ENCODE measurements around the gene ARFGAP1.

The ARFGAP1 gene

DNA sequence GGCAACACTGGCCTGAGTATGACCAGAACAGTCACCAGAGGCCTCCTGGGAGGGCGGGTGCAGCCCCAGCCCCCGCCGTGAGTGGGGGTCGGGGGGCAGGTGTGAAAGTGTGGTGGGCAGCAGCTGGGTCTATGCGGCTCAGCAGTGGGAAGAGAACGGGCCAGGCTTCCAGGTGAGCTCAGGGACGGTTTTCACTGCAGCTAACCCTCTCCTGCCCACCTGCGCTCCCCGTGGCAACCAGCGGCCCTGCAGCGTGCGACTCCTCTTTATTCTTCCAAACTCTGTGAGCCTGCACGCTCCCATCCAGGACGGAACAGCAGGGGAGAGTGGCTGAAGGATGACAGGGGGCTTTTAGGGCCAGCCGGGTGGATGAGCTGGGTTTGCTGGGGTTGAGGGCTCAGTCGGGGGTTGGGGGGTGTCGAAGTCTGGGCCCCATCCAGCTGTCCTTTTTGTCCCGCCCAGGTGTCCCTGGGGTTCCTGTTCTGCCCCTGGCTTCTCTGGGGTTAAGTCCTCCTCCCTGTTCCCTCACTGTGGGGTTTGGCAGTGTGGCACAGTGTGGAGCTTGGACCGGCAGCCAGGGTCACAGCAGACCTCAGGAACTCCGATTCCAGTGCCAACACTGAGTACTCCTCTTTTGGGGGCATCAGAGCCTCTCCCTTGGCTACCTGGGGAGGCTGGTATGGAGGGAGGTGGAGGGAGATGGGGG lies 37.8 kb upstream of the ARFGAP1 start:
- intact Hi-C loops (cut with micrococcal nuclease): no loop called here
- Mint-ChIP-seq H3K27me3 (peaks cover 37% of the 10 kb centered on the region), H3K4me3 (no peak overlapping the region)

GRCh38 chr20:63235399-63235983 lies 37.1 kb upstream of the ARFGAP1 start, which contains the start of gene BIRC7:
BIRC7 (plus strand) TSS chr20:63235905; CDS start chr20:63236097, 192 bp downstream.
- Mint-ChIP-seq H3K4me1 (ENCODE audit: low read depth) (peaks cover 6% of the 10 kb centered on the region), H3K4me3 (no peak within 1 kb of the TSS), H3K27ac (no peak within 1 kb of the TSS), H3K27me3 (peaks cover 30% of the 10 kb centered on the region), H3K36me3 (ENCODE audit: low read depth) (no peaks in the 10 kb centered on the region), H3K9me3 (no peaks in the 10 kb centered on the region)
- intact Hi-C loops (cut with micrococcal nuclease): no loop called here

More for the DNA sequence above, 37.8 kb upstream of the ARFGAP1 start:
- H3K4me1 Mint-ChIP-seq (ENCODE audit: low read depth): peaks cover 6% of the 10 kb centered on the region
- no peaks in the 10 kb centered on the region for H3K36me3 Mint-ChIP-seq (ENCODE audit: low read depth)
- no peak overlapping the region for H3K27ac Mint-ChIP-seq
- no peaks in the 10 kb centered on the region for H3K9me3 Mint-ChIP-seq

DNA sequence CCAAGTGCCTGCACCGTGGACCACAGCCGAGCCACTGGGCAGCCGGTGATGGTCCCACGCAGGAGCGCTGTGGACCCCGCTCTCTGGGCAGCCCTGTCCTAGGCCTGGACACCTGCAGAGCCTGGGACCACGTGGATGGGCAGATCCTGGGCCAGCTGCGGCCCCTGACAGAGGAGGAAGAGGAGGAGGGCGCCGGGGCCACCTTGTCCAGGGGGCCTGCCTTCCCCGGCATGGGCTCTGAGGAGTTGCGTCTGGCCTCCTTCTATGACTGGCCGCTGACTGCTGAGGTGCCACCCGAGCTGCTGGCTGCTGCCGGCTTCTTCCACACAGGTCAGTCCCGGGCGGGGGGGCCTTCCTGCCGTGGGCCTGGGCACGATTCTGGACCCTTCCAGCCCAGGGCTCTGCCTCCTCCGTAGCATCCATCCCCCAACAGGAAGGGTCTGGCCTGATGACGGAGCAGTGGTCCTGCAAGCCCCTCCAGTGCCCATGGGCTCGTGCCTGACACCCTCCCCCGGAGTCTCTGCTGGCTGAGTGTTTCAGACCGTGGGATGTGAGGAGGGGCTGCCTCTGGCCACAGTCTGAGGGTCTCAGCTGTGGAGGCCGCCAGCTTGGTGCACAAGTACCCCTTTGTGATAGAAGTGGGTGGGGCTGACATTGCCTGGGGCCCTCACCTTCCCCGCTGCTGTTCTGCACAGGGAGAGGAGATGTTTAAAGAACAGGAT lies 36.3 kb upstream of the ARFGAP1 start:
- Mint-ChIP-seq H3K27me3 (peaks cover 23% of the 10 kb centered on the region), H3K4me3 (no peak overlapping the region), H3K27ac (no peak overlapping the region), H3K36me3 (ENCODE audit: low read depth) (no peaks in the 10 kb centered on the region), H3K9me3 (no peaks in the 10 kb centered on the region), H3K4me1 (ENCODE audit: low read depth) (peaks cover 6% of the 10 kb centered on the region)
- intact Hi-C loops (cut with micrococcal nuclease): no loop called here

DNA sequence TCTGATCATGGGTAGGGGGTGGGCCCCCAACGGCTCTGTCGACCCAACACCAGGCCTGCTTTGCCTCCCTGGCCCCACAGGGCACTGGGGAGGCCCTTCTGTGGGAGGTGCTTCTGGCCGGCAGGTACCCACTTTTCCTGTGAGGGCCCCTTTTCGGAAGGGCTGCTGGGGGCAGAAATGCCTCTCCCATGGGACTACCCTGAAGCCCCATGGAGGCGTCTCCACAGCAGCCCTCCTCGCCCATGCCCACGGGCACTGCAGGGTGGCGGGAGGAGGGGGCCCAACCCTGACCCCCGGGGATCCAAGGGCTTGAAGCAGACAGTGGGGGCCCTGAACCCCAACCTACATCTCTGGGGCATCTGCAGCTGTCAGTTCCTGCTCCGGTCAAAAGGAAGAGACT lies 34.6 kb upstream of the ARFGAP1 start:
- Mint-ChIP-seq H3K9me3 (no peaks in the 10 kb centered on the region), H3K4me1 (ENCODE audit: low read depth) (peaks cover 6% of the 10 kb centered on the region), H3K27me3 (peaks cover 6% of the 10 kb centered on the region), H3K4me3 (no peak overlapping the region), H3K27ac (no peak overlapping the region), H3K36me3 (ENCODE audit: low read depth) (no peaks in the 10 kb centered on the region)
- intact Hi-C loops (cut with micrococcal nuclease): no loop called here

- intact Hi-C loops (cut with micrococcal nuclease): no loop called here
- no peaks in the 10 kb centered on the region for H3K9me3 Mint-ChIP-seq
- no peaks in the 10 kb centered on the region for H3K36me3 Mint-ChIP-seq (ENCODE audit: low read depth)
- no peak overlapping the region for H3K27ac Mint-ChIP-seq
- peaks cover 6% of the 10 kb centered on the region for H3K4me1 Mint-ChIP-seq (ENCODE audit: low read depth)
- H3K27me3 Mint-ChIP-seq: peaks cover 6% of the 10 kb centered on the region
- H3K4me3 Mint-ChIP-seq: no peak overlapping the region
These were observed 34.0 kb upstream of the ARFGAP1 start for GRCh38 chr20:63238514-63239125.

DNA sequence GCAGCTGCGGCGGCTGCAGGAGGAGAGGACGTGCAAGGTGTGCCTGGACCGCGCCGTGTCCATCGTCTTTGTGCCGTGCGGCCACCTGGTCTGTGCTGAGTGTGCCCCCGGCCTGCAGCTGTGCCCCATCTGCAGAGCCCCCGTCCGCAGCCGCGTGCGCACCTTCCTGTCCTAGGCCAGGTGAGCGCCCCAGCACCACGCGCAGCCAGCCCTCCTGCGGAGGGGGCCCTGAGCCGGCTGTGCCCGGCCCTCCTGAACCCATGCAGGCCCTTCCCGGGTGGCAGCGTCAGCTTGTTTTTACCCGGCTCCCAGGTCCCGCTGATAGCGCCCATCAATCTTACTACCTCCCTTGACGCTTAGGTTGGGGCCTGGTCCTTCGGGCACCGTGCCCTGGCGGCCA lies 33.2 kb upstream of the ARFGAP1 start:
- intact Hi-C loops (cut with micrococcal nuclease): no loop called here
- H3K4me3 Mint-ChIP-seq: no peak overlapping the region
- H3K4me1 Mint-ChIP-seq (ENCODE audit: low read depth): peaks cover 6% of the 10 kb centered on the region
- H3K36me3 Mint-ChIP-seq (ENCODE audit: low read depth): no peaks in the 10 kb centered on the region
- no peaks in the 10 kb centered on the region for H3K27me3 Mint-ChIP-seq
- no peak overlapping the region for H3K27ac Mint-ChIP-seq
- no peaks in the 10 kb centered on the region for H3K9me3 Mint-ChIP-seq

- Mint-ChIP-seq H3K27ac (no peak overlapping the region), H3K9me3 (no peaks in the 10 kb centered on the region), H3K4me3 (no peak overlapping the region), H3K36me3 (ENCODE audit: low read depth) (no peaks in the 10 kb centered on the region), H3K27me3 (peaks cover 1% of the 10 kb centered on the region), H3K4me1 (ENCODE audit: low read depth) (peaks cover 6% of the 10 kb centered on the region)
- intact Hi-C loops (cut with micrococcal nuclease): no loop called here
These were observed 32.6 kb upstream of the ARFGAP1 start for GRCh38 chr20:63240004-63240403.

GRCh38 chr20:63241272-63241671 lies 31.3 kb upstream of the ARFGAP1 start:
- peaks cover 10% of the 10 kb centered on the region for H3K27me3 Mint-ChIP-seq
- H3K4me1 Mint-ChIP-seq (ENCODE audit: low read depth): no peaks in the 10 kb centered on the region
- no peak overlapping the region for H3K4me3 Mint-ChIP-seq
- no peaks in the 10 kb centered on the region for H3K36me3 Mint-ChIP-seq (ENCODE audit: low read depth)
- H3K27ac Mint-ChIP-seq: no peak overlapping the region
- intact Hi-C loops (cut with micrococcal nuclease): no loop called here
- no peaks in the 10 kb centered on the region for H3K9me3 Mint-ChIP-seq

DNA sequence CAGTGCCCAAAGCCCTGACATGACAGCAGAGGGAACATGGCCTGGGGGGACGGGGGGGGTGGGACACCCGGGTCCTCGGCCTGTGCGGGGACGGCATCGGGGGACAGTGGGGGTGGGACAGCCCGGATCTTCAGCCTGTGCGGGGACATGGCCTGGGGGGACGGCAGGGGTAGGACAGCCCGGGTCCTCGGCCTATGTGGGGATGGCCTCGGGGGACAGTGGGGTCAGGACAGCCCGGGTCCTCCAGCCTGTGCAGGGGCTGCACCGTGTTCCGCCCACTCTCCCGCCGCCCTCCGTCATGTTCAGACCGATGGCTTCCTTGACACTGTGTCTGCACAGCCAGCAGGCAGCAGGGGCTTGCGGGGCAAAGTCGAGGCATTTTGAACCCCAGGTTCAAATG lies 29.9 kb upstream of the ARFGAP1 start:
- Mint-ChIP-seq H3K4me1 (ENCODE audit: low read depth) (no peaks in the 10 kb centered on the region), H3K27ac (no peak overlapping the region), H3K27me3 (peaks cover 23% of the 10 kb centered on the region), H3K36me3 (ENCODE audit: low read depth) (no peaks in the 10 kb centered on the region), H3K4me3 (no peak overlapping the region), H3K9me3 (no peaks in the 10 kb centered on the region)
- intact Hi-C loops (cut with micrococcal nuclease): no loop called here

DNA sequence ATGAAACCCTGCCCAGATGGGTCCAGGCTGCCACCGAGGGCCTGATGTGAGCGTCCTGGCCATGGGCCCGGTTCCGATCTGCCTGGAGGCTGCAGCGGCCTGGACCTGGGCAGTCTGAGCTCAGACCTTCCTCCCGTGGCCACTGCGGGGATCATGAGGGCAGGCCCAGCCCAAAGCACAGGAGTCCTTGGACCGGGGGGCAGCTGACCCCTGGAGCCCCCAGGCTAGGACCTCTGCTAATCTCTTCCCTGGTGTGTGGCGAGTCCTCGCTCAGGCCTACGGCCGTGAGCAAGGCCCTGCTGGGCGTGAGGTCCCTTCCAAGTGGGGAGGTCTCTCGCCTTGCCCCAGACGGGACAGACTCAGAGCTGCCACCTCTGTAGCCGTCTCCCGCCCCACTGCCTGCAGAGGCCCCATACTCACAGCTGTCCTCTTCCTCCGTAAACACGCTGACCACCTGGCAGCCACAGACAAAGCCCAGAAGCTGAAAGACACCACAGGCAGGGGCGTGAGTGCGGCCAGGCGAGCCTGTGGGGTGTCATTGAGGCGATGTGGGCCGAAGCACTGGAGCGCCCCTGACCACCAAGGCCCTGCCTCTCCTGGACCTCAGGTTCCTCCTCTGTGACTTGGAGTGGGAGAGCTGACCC lies 28.9 kb upstream of the ARFGAP1 start:
- H3K27ac Mint-ChIP-seq: no peak overlapping the region
- intact Hi-C loops (cut with micrococcal nuclease): no loop called here
- H3K27me3 Mint-ChIP-seq: peaks cover 30% of the 10 kb centered on the region
- no peaks in the 10 kb centered on the region for H3K9me3 Mint-ChIP-seq
- H3K4me1 Mint-ChIP-seq (ENCODE audit: low read depth): no peaks in the 10 kb centered on the region
- no peaks in the 10 kb centered on the region for H3K36me3 Mint-ChIP-seq (ENCODE audit: low read depth)
- H3K4me3 Mint-ChIP-seq: no peak overlapping the region

DNA sequence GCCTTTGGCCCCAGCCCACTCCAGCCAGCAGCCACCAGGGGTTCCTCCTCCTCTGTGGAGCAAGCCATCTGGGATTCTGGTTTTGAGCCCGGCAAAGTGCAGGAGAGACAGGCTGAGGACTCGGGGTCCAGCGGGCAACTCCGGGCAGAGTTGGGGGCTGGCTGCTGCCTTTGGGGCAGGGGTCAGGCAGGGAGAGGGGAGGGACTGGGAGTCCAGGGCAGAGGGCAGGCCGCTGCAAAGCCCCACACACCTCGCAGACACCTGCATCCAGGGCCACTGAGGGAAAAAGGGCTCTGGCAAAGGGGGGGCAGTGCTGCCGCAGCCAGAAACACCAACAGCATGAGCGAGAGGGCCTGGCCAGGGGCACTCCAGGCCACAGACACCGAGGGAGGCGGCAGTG lies 28.1 kb upstream of the ARFGAP1 start:
- no peaks in the 10 kb centered on the region for H3K9me3 Mint-ChIP-seq
- H3K27ac Mint-ChIP-seq: no peak overlapping the region
- H3K4me3 Mint-ChIP-seq: no peak overlapping the region
- H3K4me1 Mint-ChIP-seq (ENCODE audit: low read depth): no peaks in the 10 kb centered on the region
- intact Hi-C loops (cut with micrococcal nuclease): no loop called here
- peaks cover 30% of the 10 kb centered on the region for H3K27me3 Mint-ChIP-seq
- H3K36me3 Mint-ChIP-seq (ENCODE audit: low read depth): no peaks in the 10 kb centered on the region

DNA sequence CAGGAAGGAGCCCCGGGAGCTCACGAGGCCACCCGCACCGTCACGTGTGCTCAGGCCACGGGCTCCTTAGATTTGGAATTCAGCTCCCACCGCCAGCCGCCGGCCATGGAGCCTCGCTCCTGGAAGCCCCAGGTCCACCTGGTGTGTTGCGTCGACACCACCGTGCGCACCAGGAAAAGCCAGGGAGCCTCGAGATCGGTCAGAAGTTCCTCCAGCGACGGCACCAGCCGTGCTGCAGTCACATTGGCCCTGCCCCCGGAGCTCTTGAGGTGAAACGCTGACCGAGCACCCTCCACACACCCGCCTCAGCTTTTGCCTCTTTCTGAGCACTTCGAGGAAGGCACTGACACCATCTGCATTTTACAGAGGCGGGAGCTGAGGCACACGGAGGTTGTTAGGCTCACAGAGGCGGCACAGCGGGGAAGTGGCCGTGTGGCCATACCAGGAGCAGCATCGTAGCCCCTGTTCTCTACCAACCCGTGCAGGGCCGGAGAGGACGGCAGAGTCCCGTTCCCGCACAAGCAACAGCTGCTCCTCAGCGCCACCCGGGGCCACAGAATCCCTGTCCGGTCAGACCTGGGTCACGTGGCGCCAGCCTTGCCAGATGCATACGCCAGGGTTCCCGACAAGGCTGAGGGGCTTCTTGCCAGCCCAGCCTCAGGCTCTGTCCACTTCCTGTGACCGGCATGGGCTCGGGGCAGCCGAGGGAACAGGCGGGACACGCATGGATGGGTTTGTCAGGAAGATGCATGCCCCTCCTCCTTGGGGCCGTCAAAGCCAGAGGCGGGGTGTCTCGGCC lies 25.9 kb upstream of the ARFGAP1 start:
- Mint-ChIP-seq H3K9me3 (no peaks in the 10 kb centered on the region), H3K27me3 (peaks cover 37% of the 10 kb centered on the region), H3K36me3 (ENCODE audit: low read depth) (no peaks in the 10 kb centered on the region), H3K27ac (no peak overlapping the region), H3K4me3 (no peak overlapping the region), H3K4me1 (ENCODE audit: low read depth) (no peaks in the 10 kb centered on the region)
- intact Hi-C loops (cut with micrococcal nuclease): no loop called here

- no peak overlapping the region for H3K4me3 Mint-ChIP-seq
- intact Hi-C loops (cut with micrococcal nuclease): no loop called here
- no peaks in the 10 kb centered on the region for H3K9me3 Mint-ChIP-seq
- H3K36me3 Mint-ChIP-seq (ENCODE audit: low read depth): no peaks in the 10 kb centered on the region
- peaks cover 47% of the 10 kb centered on the region for H3K27me3 Mint-ChIP-seq
- no peaks in the 10 kb centered on the region for H3K4me1 Mint-ChIP-seq (ENCODE audit: low read depth)
- no peak overlapping the region for H3K27ac Mint-ChIP-seq
These were observed 24.9 kb upstream of the ARFGAP1 start for GRCh38 chr20:63247671-63248228.

Measured in dendritic cell treated with granulocyte-macrophage colony-stimulating factor and Interleukin-4, amounts not matched to agents 40 ng/mL and 50 ng/mL, for 4 days (primary cell).